Measurements from ENCODE around the gene TPT1.
"Not testable (repeated sequence)": the region's sequence is repeated elsewhere in the genome, so short reads cannot be mapped to it uniquely, and the experiment has no call there.

Gene TPT1

DNA sequence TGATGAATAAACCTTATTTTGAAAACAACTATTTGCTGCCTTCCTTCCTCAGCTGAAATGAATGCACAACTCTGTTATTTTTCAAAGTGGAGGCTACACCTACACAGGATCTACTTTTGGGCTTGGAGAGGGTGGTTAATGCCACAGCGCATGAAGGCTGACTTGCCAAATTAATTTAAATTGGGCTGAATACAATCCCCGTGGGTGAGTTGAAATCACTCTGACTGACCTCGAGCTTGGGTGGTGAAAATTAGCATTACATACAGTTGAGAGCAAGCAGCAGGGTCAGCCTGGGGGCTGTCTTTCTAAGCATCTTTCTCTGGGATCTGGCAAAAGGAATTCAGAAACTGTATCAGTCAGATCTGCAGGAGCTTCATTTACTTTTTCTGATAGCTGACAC, 38.5 kb downstream of the TPT1 start:
- TF ChIP-seq, protein P1, sequence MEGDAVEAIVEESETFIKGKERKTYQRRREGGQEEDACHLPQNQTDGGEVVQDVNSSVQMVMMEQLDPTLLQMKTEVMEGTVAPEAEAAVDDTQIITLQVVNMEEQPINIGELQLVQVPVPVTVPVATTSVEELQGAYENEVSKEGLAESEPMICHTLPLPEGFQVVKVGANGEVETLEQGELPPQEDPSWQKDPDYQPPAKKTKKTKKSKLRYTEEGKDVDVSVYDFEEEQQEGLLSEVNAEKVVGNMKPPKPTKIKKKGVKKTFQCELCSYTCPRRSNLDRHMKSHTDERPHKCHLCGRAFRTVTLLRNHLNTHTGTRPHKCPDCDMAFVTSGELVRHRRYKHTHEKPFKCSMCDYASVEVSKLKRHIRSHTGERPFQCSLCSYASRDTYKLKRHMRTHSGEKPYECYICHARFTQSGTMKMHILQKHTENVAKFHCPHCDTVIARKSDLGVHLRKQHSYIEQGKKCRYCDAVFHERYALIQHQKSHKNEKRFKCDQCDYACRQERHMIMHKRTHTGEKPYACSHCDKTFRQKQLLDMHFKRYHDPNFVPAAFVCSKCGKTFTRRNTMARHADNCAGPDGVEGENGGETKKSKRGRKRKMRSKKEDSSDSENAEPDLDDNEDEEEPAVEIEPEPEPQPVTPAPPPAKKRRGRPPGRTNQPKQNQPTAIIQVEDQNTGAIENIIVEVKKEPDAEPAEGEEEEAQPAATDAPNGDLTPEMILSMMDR (IDR thresholded peaks at IDR 0.05; ENCODE audit: control insufficient read depth, insufficient read depth, low read depth, low read length, missing control alignments), result no peak
- DNase-seq (ENCODE audit: low read depth), result no peak
- H3K4me3 ChIP-seq (ENCODE audit: control insufficient read depth, low read depth, low read length), result no peak overlapping the region

DNA sequence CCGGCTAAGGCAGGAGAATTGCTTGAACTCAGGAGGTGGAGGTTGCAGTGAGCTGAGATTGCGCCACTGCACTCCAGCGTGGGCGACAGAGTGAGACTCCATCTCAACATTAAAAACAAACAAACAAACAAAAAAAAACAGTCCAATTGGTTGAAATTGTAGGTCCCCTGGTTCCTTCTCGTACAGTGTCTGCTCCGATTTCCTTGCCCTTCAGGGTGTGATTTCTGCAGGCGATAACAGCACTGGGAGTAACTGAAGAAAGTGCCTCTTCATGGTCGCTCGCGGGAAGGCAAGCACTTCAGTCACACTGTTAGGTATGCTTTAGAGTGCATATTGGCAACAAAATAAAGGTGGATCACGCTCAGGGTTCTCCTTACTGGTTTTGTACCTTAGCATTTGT, 39.7 kb downstream of the TPT1 start:
- H3K4me3 ChIP-seq (ENCODE audit: control insufficient read depth, low read depth, low read length), result no peak overlapping the region
- TF ChIP-seq, protein P1 (IDR thresholded peaks at IDR 0.05; ENCODE audit: control insufficient read depth, insufficient read depth, low read depth, low read length, missing control alignments), result no peak
- DNase-seq (ENCODE audit: low read depth), result no peak

DNA sequence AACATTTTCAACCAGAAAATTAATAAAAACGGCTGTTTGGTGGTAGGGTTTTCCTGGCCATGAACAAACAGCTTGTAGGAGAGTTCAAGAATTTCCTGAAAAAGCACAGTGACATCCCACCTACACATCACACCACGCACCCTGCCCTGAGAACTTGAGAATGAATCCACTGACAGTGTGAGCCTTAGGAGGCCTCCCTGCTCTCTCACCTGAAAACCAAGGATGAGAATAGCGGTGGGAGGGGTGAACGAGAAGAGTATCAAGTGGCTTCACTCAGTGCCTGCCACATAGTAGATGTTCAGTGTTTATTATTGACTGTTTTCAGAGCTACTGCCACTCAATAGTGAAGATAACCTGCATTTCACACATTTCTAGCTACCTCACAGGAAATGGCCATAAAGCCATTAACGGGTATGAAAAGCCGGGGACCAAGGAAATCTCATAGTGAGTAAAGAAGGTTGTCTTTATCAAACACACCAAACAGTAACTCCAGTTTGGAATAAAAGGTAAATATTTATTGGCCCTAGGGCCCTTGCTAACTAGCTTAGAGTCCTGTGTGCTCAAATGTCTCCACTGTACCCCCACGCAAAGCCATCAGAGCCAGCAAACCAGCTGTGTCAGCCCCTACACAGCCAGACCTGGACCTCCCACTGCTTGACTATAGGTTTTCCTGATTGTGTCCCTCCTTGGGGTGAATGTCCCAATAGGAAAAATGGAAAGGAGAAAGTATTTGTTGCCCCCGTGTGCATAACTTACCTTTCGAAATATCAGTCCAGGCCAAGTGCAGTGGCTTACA, 40.6 kb downstream of the TPT1 start:
- TF ChIP-seq, protein P1 (IDR thresholded peaks at IDR 0.05; ENCODE audit: control insufficient read depth, insufficient read depth, low read depth, low read length, missing control alignments), result no peak
- DNase-seq (ENCODE audit: low read depth), result no peak
- no peak overlapping the region for H3K4me3 ChIP-seq (ENCODE audit: control insufficient read depth, low read depth, low read length)

DNA sequence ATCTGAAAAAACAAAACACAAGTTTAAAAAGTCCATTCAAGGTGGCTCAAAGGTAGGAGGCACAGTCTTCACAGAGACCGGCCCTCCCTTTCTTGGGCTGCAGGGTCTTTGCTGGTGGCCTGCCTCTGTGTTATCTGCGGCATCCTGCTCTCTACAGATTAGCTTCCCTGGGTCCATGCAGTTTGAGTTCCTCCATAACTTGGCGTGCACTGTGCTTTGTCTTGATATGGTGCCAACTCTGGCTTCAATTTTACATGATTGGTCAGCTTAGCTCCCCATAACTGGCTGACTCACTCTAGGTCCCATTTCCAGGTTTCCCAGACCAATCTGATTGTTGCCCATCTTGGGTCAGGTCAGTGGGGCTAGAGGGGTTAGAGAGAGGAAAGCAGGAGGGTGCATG, 41.8 kb downstream of the TPT1 start:
- no peak for DNase-seq (ENCODE audit: low read depth)
- no peak overlapping the region for H3K4me3 ChIP-seq (ENCODE audit: control insufficient read depth, low read depth, low read length)
- TF ChIP-seq, protein P1 (IDR thresholded peaks at IDR 0.05; ENCODE audit: control insufficient read depth, insufficient read depth, low read depth, low read length, missing control alignments), result no peak

DNA sequence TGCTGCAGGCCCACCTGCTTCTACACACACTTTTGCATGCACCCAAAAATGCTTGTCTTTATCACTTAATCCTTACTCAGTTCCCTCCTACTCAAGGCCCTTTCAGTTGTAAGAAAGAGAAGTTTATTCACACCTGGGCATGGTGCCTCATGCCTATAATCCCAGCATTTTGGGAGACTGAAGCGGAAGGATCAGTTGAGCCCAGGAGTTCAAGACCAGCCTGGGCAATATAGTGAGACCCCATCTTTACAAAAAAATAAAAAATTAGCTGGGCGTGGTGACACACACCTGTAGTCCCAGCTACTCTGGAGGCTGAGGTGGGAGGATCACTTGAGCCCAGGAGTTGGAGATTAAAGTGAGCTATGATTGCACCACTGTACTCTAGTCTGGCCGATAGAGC, 42.4 kb downstream of the TPT1 start:
- DNase-seq (ENCODE audit: low read depth); H3K4me3 ChIP-seq (ENCODE audit: control insufficient read depth, low read depth, low read length): not testable (repeated sequence)

DNA sequence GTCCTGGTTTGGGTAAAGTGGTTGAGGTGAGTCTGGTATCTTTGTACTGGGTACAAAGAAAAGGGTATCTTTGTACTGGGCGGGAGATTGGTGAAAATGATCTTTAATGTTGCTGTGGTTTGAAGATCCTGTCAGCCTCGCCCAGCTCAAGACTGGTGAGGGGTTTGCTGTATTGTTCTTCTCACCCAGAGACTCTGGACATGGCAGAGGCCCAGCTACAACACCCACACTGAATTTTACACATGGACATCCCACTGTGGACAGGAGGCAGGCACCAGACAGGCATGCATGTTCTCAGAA, 42.8 kb downstream of the TPT1 start:
- TF ChIP-seq, protein P1 (IDR thresholded peaks at IDR 0.05; ENCODE audit: control insufficient read depth, insufficient read depth, low read depth, low read length, missing control alignments), result no peak
- no peak overlapping the region for H3K4me3 ChIP-seq (ENCODE audit: control insufficient read depth, low read depth, low read length)
- DNase-seq (ENCODE audit: low read depth), result no peak

DNA sequence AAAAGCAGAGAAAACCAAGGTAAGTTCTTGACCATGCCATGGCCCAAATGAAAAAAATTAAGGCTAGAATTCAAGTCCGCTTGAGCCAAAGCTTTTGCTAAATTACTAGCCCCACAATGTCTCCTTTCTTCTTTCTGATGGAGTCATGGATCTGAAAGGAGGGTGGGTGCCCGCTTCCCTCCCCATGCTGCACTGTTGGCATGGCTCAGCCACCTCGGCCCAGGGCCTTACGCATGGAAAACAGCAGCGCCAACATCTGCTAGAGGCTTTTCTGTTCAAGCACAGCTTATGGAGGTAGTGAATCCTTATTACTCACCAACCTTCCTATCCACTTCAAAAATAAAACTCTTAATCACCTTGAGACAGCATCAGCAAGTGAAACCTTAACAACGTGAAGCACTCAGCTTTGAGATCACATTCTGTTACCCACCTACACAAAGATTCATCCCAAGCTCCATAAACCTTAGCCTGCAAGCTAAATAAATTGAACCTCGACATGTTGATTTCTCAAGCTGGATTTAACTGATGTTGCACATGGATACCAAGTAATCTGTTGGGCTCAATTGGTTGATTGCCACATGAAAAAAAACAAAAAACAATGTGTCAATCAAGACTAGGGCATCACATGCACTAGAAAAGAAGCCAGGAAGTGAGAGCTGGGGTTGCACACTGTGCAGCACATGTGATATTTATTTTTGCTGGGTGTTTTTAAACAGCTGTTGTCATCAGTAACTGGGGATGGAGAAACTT, 43.4 kb downstream of the TPT1 start:
- H3K4me3 ChIP-seq (ENCODE audit: control insufficient read depth, low read depth, low read length), result no peak overlapping the region
- TF ChIP-seq, protein P1 (IDR thresholded peaks at IDR 0.05; ENCODE audit: control insufficient read depth, insufficient read depth, low read depth, low read length, missing control alignments), result no peak
- no peak for DNase-seq (ENCODE audit: low read depth)

Data from AG09309 (cell line).